Measurements from ENCODE around the gene VPS37C.

Gene VPS37C

GRCh38 chr11:61133956-61134662, 27.1 kb downstream of the VPS37C start:
- FAIRE-seq (no peak), DNase-seq (ENCODE audit: low spot score) (no peak)

DNA sequence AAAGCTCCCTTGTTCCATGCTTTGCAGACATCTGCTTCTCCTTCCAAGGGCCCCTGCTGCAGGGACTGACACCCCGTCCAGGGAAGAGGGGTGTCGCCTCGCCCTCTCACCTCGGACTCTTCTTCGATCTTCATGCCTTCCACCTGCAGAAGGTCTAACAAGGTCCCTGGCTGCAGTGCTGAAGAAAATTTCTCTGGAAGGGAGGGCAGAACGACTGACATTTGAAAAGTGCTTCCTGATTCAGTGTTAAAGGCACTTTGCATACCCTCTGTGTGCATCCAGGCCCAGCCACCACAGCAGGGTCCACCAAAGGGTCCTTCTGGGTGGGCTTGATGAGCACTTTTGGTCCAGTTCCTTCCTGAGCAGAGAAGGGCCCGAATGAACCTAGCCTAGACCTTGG, 28.1 kb downstream of the VPS37C start:
- DNase-seq (ENCODE audit: low spot score) (no peak), FAIRE-seq (no peak)

GRCh38 chr11:61132646-61133045, 28.6 kb downstream of the VPS37C start:
- DNase-seq (ENCODE audit: low spot score) (no peak), FAIRE-seq (no peak)

- FAIRE-seq: no peak
- DNase-seq (ENCODE audit: low spot score): no peak
These were observed 29.1 kb downstream of the VPS37C start for GRCh38 chr11:61131998-61132555.

DNA sequence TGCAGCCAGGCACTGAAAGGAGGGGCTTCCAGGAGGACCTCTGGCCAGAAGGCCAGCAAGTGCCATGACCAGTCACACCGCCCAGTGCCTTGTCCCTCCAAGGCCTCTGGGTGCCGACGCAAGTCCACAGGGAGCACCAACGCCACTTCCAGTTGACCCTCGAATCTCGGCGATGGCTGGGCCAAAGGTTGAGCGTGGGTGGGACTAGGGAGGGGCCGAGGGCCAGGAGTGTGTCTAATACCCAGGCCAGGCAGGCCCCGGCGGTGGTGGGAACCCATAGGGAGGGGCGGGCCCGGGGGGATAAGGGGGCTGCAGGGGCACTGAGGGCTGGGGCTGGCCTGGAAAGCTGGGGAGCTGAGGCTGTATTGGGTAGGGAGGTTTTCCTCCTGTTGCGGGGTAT, 29.6 kb downstream of the VPS37C start:
- DNase-seq (ENCODE audit: low spot score) (no peak), FAIRE-seq (no peak)

DNA sequence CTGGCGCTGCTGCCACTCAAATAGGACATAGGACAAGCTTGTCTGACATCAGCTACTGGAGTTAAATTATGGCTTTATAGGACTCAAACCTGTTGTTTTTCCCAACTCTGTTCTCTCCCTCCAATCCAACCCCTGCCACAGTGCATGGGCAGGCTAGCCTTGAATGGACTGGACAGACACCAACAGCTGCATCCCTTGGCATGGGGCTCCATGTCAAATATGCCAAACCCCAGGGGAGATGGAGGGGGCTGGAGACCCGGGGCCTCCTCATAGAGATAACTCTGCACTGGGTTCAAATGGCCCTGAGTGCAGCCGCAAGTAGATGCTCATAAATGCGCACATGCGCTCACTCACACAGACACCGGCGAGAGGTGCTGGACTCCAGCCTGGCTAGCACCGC, 30.0 kb downstream of the VPS37C start:
- FAIRE-seq: no peak
- no peak for DNase-seq (ENCODE audit: low spot score)

GRCh38 chr11:61129639-61130523, 31.3 kb downstream of the VPS37C start:
- FAIRE-seq (peak; percentile 88), DNase-seq (ENCODE audit: low spot score) (peak; percentile 96)

DNA sequence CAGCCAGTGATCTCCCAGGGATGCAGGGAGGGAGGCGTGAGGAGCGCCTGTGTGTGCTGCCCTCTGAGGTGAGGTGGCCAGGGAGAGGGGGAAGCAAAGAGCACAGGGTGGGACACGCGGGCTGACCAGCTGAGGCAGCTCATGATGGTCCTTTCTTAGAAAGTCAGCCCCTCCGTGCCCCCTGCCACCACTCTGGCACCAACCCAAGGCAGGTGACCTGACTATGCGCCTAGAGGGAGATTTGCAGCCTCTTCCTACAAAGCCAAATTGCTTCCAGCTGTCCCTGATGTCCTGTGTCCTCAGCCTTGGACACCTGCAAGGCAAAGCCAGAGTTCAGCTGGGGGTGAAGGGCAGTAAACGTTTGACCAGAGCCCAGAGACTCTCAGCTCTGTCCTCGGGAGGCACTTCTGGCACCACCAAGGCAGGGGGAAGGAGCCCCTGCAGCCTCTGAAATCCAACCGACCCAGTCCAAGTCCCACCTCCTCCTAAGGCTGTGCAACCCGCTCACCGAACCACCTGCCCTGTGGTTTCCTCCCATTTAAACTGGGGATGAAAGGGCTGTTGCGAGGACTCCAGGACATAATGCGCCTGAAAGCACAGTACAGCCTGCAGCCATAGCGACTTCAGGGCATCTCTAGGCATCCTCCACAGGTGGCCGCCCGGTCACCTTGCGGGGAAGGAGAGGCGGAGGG, 32.1 kb downstream of the VPS37C start:
- DNase-seq (ENCODE audit: low spot score): no peak
- FAIRE-seq: no peak

DNA sequence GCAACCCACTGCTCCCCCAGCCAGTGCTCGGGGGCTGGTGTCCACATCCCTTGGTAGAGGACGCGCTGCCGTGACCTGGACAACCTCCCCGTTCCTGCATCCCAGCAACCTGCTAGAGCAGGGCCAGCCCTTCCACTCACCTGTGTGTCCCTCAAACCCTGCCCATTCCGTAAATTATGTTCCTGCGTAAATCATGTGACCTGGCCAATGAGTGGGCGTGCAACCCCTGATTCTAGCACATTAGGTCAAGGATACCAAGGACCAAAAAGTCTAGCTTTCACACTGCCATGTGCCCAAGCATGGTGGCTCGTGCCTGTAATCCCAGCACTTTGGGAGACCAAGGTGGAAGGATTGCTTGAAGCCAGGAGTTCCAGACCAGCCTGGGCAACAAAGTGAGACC, 33.2 kb downstream of the VPS37C start:
- DNase-seq (ENCODE audit: low spot score) (no peak), FAIRE-seq (no peak)

GRCh38 chr11:61126256-61126655, 35.0 kb downstream of the VPS37C start:
- FAIRE-seq (no peak), DNase-seq (ENCODE audit: low spot score) (no peak)

GRCh38 chr11:61125310-61125684, 35.9 kb downstream of the VPS37C start:
- FAIRE-seq: no peak
- no peak for DNase-seq (ENCODE audit: low spot score)

GRCh38 chr11:61124574-61125309, 36.5 kb downstream of the VPS37C start:
- DNase-seq (ENCODE audit: low spot score): no peak
- FAIRE-seq: no peak

- DNase-seq (ENCODE audit: low spot score) (no peak), FAIRE-seq (no peak)
These were observed 37.3 kb downstream of the VPS37C start for GRCh38 chr11:61123775-61124571.

GRCh38 chr11:61122761-61123160, 38.5 kb downstream of the VPS37C start:
- DNase-seq (ENCODE audit: low spot score): no peak
- no peak for FAIRE-seq

DNA sequence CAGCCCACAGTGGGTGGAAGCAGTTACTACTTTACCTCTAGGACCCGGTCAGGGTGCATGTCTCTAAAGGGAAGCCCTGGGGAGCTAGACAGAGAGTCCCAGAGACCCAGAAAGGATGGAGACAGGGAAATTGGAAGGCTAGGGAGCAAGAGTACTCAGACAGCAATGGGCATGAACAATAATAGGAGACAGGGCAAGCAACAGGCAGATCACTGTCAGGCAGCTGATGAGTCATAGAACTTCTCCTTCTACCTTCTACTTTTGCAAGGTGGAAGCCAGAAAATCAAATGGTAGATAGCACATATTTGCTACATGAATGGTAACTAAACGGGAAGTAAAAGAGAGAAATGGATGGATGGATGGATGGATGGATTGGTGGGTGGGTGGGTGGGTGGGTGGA, 39.3 kb downstream of the VPS37C start:
- no peak for FAIRE-seq
- DNase-seq (ENCODE audit: low spot score): no peak

GRCh38 chr11:61121192-61121831, 39.9 kb downstream of the VPS37C start:
- FAIRE-seq: no peak

GRCh38 chr11:61120706-61121191, 40.5 kb downstream of the VPS37C start:
- FAIRE-seq (no peak), DNase-seq (ENCODE audit: low spot score) (no peak)

More at GRCh38 chr11:61121192-61121831, 39.9 kb downstream of the VPS37C start:
- no peak for DNase-seq (ENCODE audit: low spot score)

DNA sequence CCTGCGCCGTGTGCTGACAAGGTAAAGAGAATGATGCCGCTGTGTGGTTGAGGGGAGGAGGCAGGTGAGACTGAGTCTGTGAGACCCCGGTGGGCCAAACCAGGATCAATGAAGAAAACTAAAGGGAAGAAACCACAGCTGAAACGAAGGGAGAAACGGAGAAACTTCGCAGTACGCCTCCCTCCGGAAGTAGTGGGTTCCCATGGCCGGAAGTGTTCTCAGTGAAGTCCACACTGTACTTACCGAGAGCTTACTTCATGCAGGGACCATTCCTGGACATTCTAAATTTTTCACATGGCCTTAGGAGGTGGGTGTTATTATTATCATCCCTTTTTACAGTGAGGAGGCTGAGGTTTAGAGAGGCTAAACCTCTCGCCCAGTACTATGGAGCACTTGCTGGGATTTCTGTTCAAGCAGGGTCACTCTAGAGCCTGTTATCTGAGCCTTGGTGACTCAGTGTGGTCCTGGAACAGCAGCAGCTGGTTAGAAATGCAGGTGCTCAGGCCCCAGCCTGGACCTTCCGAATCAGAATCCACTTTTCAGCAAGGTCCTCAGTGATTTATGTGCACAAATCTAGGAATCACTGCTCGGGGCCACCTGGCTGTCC, 41.0 kb downstream of the VPS37C start:
- FAIRE-seq: no peak
- no peak for DNase-seq (ENCODE audit: low spot score)

DNA sequence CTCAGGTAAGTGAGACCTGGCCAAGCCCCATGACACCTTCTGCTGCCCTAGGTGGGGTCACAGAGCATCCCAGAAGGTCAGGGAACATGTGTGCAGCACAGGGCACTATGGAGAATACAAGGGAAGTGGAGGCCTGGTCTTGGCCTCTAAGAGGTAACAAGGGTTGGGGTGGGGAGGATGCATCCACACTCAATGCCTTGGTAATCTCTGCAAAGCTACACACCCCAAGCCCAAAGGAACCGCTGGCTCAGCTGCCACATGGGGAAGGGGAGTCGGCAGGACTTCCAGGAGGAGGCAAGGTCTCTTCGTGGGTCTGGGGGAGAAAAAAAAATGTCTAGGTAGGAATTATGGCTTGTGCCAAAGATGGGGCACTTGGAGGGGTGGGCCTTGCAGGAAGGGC, 41.7 kb downstream of the VPS37C start:
- DNase-seq (ENCODE audit: low spot score) (no peak), FAIRE-seq (no peak)

All from urothelium cell line (cell line).